GM23338 (cell line): ENCODE results near the gene LRCH2.

ENCODE experiments used
- CTCF ChIP-seq, 2 experiments: fragments of 200-600 bp in 1 of 2; sonication (generic) in 1 of 2; conservative IDR thresholded peaks; 2 replicates each; pipeline versions ENCODE4 v1.5.1 to v1.6.1; 2016 to 2017; ENCODE audit warnings: antibody characterized with exemption in 2 of 2, low read depth in 2 of 2, mild to moderate bottlenecking in 2 of 2, moderate library complexity in 1 of 2
- EZH2 ChIP-seq: fragments of 200-600 bp; sonication (generic); IDR thresholded peaks from one replicate; pipeline ENCODE4 v1.8.0; 2017; ENCODE audit warnings: antibody characterized with exemption, mild to moderate bottlenecking, low read depth; ENCODE audit not compliant: unreplicated experiment
- JUNB ChIP-seq: IDR thresholded peaks from one replicate; pipeline ENCODE4 v1.6.1; 2016; ENCODE audit warnings: antibody characterized with exemption; ENCODE audit not compliant: unreplicated experiment

- TF ChIP-seq CTCF (conservative IDR thresholded peaks at IDR 0.05; ENCODE audit: low read depth in 2 of 2) (no peak), EZH2 (no peak), JUNB (no peak)
Measured at GRCh38 chrX:115237056-115237455, 3.2 kb upstream of the LRCH2 start.
